Measurements from ENCODE around the gene SASH1.

The SASH1 gene

GRCh38 chr6:148548065-148548748 lies 205.6 kb downstream of the SASH1 start:
- no peak for TF ChIP-seq CTCF (IDR thresholded peaks at IDR 0.05; ENCODE audit: insufficient read depth, low read depth, low read length, missing control alignments)
- H3K4me3 ChIP-seq (ENCODE audit: low read length): no peak overlapping the region
- no peak for DNase-seq (ENCODE audit: low read depth)

- no peak for DNase-seq (ENCODE audit: low read depth)
- no peak for TF ChIP-seq CTCF (IDR thresholded peaks at IDR 0.05; ENCODE audit: insufficient read depth, low read depth, low read length, missing control alignments)
- no peak overlapping the region for H3K4me3 ChIP-seq (ENCODE audit: low read length)
Measured at GRCh38 chr6:148548749-148549140, 206.1 kb downstream of the SASH1 start.

- no peak overlapping the region for H3K4me3 ChIP-seq (ENCODE audit: low read length)
- DNase-seq (ENCODE audit: low read depth): no peak
- no peak for TF ChIP-seq CTCF (IDR thresholded peaks at IDR 0.05; ENCODE audit: insufficient read depth, low read depth, low read length, missing control alignments)
Measured at GRCh38 chr6:148550569-148550968, 207.9 kb downstream of the SASH1 start.

- DNase-seq (ENCODE audit: low read depth): no peak
- no peak for TF ChIP-seq CTCF (IDR thresholded peaks at IDR 0.05; ENCODE audit: insufficient read depth, low read depth, low read length, missing control alignments)
- no peak overlapping the region for H3K4me3 ChIP-seq (ENCODE audit: low read length)
Measured at GRCh38 chr6:148551226-148551625, 208.6 kb downstream of the SASH1 start.

- no peak for TF ChIP-seq CTCF (IDR thresholded peaks at IDR 0.05; ENCODE audit: insufficient read depth, low read depth, low read length, missing control alignments)
- no peak overlapping the region for H3K4me3 ChIP-seq (ENCODE audit: low read length)
- no peak for DNase-seq (ENCODE audit: low read depth)
Measured at GRCh38 chr6:148556410-148556809, 213.8 kb downstream of the SASH1 start.

GRCh38 chr6:148557796-148558321 lies 215.2 kb downstream of the SASH1 start:
- no peak for TF ChIP-seq CTCF (IDR thresholded peaks at IDR 0.05; ENCODE audit: insufficient read depth, low read depth, low read length, missing control alignments)
- DNase-seq (ENCODE audit: low read depth): no peak
- no peak overlapping the region for H3K4me3 ChIP-seq (ENCODE audit: low read length)
